ENCODE results near the gene GCHFR. TPM values are rescaled to one million over a fixed set of nuclear protein-coding genes. Genes with fewer than 3 reads are reported as not detected.

The GCHFR gene
- total RNA-seq, 2 donors from 2014 or later, result 39.5 to 42.5 TPM

- TF ChIP-seq, protein P1, sequence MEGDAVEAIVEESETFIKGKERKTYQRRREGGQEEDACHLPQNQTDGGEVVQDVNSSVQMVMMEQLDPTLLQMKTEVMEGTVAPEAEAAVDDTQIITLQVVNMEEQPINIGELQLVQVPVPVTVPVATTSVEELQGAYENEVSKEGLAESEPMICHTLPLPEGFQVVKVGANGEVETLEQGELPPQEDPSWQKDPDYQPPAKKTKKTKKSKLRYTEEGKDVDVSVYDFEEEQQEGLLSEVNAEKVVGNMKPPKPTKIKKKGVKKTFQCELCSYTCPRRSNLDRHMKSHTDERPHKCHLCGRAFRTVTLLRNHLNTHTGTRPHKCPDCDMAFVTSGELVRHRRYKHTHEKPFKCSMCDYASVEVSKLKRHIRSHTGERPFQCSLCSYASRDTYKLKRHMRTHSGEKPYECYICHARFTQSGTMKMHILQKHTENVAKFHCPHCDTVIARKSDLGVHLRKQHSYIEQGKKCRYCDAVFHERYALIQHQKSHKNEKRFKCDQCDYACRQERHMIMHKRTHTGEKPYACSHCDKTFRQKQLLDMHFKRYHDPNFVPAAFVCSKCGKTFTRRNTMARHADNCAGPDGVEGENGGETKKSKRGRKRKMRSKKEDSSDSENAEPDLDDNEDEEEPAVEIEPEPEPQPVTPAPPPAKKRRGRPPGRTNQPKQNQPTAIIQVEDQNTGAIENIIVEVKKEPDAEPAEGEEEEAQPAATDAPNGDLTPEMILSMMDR (IDR thresholded peaks at IDR 0.05), result no peak
- no peaks in the 10 kb centered on the region for H3K4me1 ChIP-seq
- no peak for DNase-seq
- no peaks in the 10 kb centered on the region for H3K36me3 ChIP-seq
- H3K9me3 ChIP-seq, result no peaks in the 10 kb centered on the region
- no peak overlapping the region for H3K4me3 ChIP-seq
- H3K9ac ChIP-seq (ENCODE audit: low read depth in 2 of 2, low read length in 2 of 2), result no peak overlapping the region
- H3K27me3 ChIP-seq, result no peaks in the 10 kb centered on the region
- intact Hi-C loops (cut with DNase I), result no loop called here
- H3K27ac ChIP-seq, result no peak overlapping the region
These were observed 40.9 kb upstream of the GCHFR start for GRCh38 chr15:40722934-40723333.

DNA sequence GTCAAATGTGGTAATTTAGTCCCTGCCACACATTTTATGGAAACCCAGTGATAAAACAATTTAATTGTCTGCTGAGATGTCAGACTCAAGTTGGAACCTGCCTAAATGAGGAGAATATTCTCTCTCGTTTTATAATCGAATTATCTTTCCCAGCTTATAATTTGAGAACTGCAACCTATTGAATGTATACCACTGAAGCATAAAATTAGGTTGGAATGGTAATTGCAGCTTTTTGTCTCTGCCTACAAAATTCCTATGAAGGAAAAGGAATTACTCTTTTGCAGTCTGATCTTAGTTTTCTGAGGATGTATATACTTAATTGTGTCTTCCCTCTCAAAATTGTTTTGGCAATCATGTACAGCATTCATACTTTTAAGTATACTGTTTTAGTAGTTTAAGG, 39.9 kb upstream of the GCHFR start:
- TF ChIP-seq, protein P1 (IDR thresholded peaks at IDR 0.05), result no peak
- Histone ChIP-seq H3K27me3 (no peaks in the 10 kb centered on the region), H3K4me3 (no peak overlapping the region), H3K27ac (no peak overlapping the region), H3K9ac (ENCODE audit: low read depth in 2 of 2, low read length in 2 of 2) (no peak overlapping the region), H3K4me1 (no peaks in the 10 kb centered on the region), H3K36me3 (no peaks in the 10 kb centered on the region), H3K9me3 (no peaks in the 10 kb centered on the region)
- intact Hi-C loops (cut with DNase I), result no loop called here
- no peak for DNase-seq

- Histone ChIP-seq H3K36me3 (no peaks in the 10 kb centered on the region), H3K9me3 (no peaks in the 10 kb centered on the region), H3K27me3 (no peaks in the 10 kb centered on the region), H3K27ac (no peak overlapping the region), H3K9ac (ENCODE audit: low read depth in 2 of 2, low read length in 2 of 2) (no peak overlapping the region), H3K4me1 (no peaks in the 10 kb centered on the region), H3K4me3 (no peak overlapping the region)
- no peak for DNase-seq
- TF ChIP-seq, protein P1 (IDR thresholded peaks at IDR 0.05), result no peak
- intact Hi-C loops (cut with DNase I), result no loop called here
These were observed 32.8 kb upstream of the GCHFR start for GRCh38 chr15:40731034-40731433.

- intact Hi-C loops (cut with DNase I), result no loop called here
- no peaks in the 10 kb centered on the region for H3K4me1 ChIP-seq
- TF ChIP-seq, protein P1 (IDR thresholded peaks at IDR 0.05), result no peak
- no peaks in the 10 kb centered on the region for H3K9me3 ChIP-seq
- no peak overlapping the region for H3K9ac ChIP-seq (ENCODE audit: low read depth in 2 of 2, low read length in 2 of 2)
- no peak overlapping the region for H3K27ac ChIP-seq
- no peaks in the 10 kb centered on the region for H3K27me3 ChIP-seq
- DNase-seq, result no peak
- no peaks in the 10 kb centered on the region for H3K36me3 ChIP-seq
- no peak overlapping the region for H3K4me3 ChIP-seq
These were observed 27.3 kb upstream of the GCHFR start for GRCh38 chr15:40736575-40736974.

GRCh38 chr15:40737048-40737447, 26.8 kb upstream of the GCHFR start:
- no peak for DNase-seq
- Histone ChIP-seq H3K9ac (ENCODE audit: low read depth in 2 of 2, low read length in 2 of 2) (no peak overlapping the region), H3K27me3 (no peaks in the 10 kb centered on the region), H3K9me3 (no peaks in the 10 kb centered on the region), H3K4me1 (no peaks in the 10 kb centered on the region), H3K27ac (no peak overlapping the region), H3K4me3 (no peak overlapping the region), H3K36me3 (no peaks in the 10 kb centered on the region)
- TF ChIP-seq, protein P1 (IDR thresholded peaks at IDR 0.05), result no peak
- intact Hi-C loops (cut with DNase I), result no loop called here

DNA sequence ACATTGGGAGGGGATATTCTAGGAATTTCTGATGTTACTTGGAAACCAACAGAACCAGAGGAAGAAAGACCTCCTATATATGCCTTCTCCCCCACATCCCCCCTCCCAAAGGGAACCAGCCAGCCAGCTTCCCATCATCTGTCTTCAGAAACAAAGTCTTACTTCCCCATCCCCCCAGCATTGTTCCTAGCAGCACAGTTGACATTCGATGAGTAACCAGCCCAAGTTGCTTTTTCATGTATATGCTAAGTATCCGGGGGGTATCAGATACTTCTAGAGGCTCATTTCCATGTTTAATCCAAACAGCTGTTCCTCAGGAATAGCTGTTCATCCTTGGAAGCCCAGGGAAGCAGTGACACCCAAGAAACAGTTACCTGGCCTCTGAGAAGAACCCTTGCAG, 24.8 kb upstream of the GCHFR start:
- Histone ChIP-seq H3K27me3 (no peaks in the 10 kb centered on the region), H3K9me3 (no peaks in the 10 kb centered on the region), H3K4me1 (no peaks in the 10 kb centered on the region), H3K4me3 (no peak overlapping the region), H3K36me3 (peaks cover 8% of the 10 kb centered on the region), H3K27ac (no peak overlapping the region), H3K9ac (ENCODE audit: low read depth in 2 of 2, low read length in 2 of 2) (no peak overlapping the region)
- no peak for DNase-seq
- TF ChIP-seq, protein P1 (IDR thresholded peaks at IDR 0.05), result no peak
- intact Hi-C loops (cut with DNase I), result no loop called here

Measured in colonic mucosa (tissue), 4 donors.